ENCODE data around the gene VDR. TPM values are rescaled to one million over a fixed set of nuclear protein-coding genes. Genes with fewer than 3 reads are reported as not detected.

VDR gene
- total RNA-seq, 3 donors from 2014 or later (not counting 1 experiment from before 2014, with no cell fraction given), result 1.1 to 2.5 (median 1.6) TPM

DNA sequence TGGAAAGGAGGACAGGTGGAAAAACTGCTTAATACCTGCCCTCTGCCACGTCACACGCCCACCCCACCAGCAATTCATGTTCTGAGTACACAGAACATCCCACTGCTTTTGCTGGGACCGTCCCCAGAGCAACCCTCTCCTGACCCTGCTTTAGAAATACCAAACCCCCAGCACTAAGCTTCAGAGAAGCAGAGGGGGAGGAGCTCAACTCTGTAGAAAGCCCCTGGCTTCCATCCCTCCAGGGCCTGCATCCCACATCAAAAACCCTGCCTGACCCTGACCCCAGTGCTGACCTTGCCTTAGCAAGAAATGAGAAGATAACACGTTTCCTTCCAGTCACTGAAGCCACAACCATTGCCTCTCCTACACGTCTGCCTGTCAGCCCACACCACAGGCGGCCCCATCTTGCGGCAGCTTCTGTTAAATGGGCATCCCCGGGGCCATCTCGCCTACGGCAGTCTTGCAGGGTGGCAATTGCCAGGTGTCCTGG lies 19.7 kb downstream of the VDR start:
- H3K36me3 Mint-ChIP-seq, result no peaks in the 10 kb centered on the region
- 25% methylated on average over 10 of the region's 10 CpGs for WGBS (ENCODE audit: insufficient coverage)
- no peak for TF ChIP-seq CTCF (IDR thresholded peaks at IDR 0.05)
- no peak overlapping the region for H3K4me3 Mint-ChIP-seq
- DNase-seq (peak; percentile 26 to 57), ATAC-seq (peak; percentile 54 to 78 (median 68))
- H3K9me3 ChIP-seq (ENCODE audit: control insufficient read depth, insufficient read depth, low read length), result no peaks in the 10 kb centered on the region
- H3K4me3 ChIP-seq (ENCODE audit: low read length), result no peak overlapping the region
- peaks cover 16 to 17% of the 10 kb centered on the region in 2 donors for H3K27me3 Mint-ChIP-seq (ENCODE audit: low read depth in 2 of 2)
- peaks cover 3% of the 10 kb centered on the region for H3K27me3 ChIP-seq (ENCODE audit: control insufficient read depth, insufficient read depth, low read length)
- H3K4me1 ChIP-seq (ENCODE audit: control insufficient read depth, insufficient read depth, low read length), result peaks cover 44% of the 10 kb centered on the region
- H3K36me3 ChIP-seq (ENCODE audit: control insufficient read depth, insufficient read depth, low read length), result no peaks in the 10 kb centered on the region
- H3K9me3 Mint-ChIP-seq, result no peaks in the 10 kb centered on the region
- H3K27ac ChIP-seq (ENCODE audit: low read length), result no peak overlapping the region
- intact Hi-C loops (cut with micrococcal nuclease), result no loop called here
- H3K27ac Mint-ChIP-seq, result no peak overlapping the region
- peaks cover 6 to 26% of the 10 kb centered on the region in 2 donors for H3K4me1 Mint-ChIP-seq

DNA sequence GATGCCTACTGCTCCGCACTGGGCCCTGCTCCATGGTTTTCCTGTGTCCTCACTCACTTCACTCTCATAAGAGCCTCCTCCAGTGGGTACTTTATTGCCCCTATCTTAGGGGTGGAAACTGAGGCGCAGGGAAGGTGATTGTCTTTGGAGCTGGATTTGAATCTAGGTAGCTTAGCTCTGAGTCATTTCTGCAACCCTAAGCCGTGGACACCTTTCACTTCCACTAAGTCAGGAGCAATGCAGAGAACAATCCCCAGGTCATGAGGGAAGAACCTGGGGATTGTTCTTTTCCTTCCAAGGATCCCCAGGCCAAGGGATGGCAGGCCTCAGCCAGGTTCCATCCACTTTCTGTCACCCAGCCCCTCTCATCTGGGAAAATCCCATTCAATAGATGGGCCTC lies 20.3 kb downstream of the VDR start:
- no peak overlapping the region for H3K4me3 Mint-ChIP-seq
- DNase-seq, result no peak

GRCh38 chr12:47883663-47884195 lies 21.1 kb downstream of the VDR start:
- Mint-ChIP-seq H3K4me3 (no peak overlapping the region), H3K27ac (no peak overlapping the region), H3K4me1 (peaks cover 6 to 24% of the 10 kb centered on the region in 2 donors), H3K27me3 (ENCODE audit: low read depth in 2 of 2) (peaks cover 16 to 17% of the 10 kb centered on the region in 2 donors), H3K36me3 (no peaks in the 10 kb centered on the region), H3K9me3 (no peaks in the 10 kb centered on the region)
- Histone ChIP-seq H3K4me3 (ENCODE audit: low read length) (no peak overlapping the region), H3K27me3 (ENCODE audit: control insufficient read depth, insufficient read depth, low read length) (peaks cover 3% of the 10 kb centered on the region), H3K36me3 (ENCODE audit: control insufficient read depth, insufficient read depth, low read length) (no peaks in the 10 kb centered on the region), H3K9me3 (ENCODE audit: control insufficient read depth, insufficient read depth, low read length) (no peaks in the 10 kb centered on the region), H3K27ac (ENCODE audit: low read length) (no peak overlapping the region), H3K4me1 (ENCODE audit: control insufficient read depth, insufficient read depth, low read length) (peaks cover 37% of the 10 kb centered on the region)
- no peak for TF ChIP-seq CTCF (IDR thresholded peaks at IDR 0.05)
- ATAC-seq (no peak), DNase-seq (no peak)
- intact Hi-C loops (cut with micrococcal nuclease), result no loop called here
- WGBS (ENCODE audit: insufficient coverage), result 95% methylated on average over 5 of the region's 5 CpGs

More for the DNA sequence above, 20.3 kb downstream of the VDR start:
- Mint-ChIP-seq H3K9me3 (no peaks in the 10 kb centered on the region), H3K27me3 (ENCODE audit: low read depth in 2 of 2) (peaks cover 16 to 17% of the 10 kb centered on the region in 2 donors), H3K4me1 (peaks cover 6 to 26% of the 10 kb centered on the region in 2 donors), H3K36me3 (no peaks in the 10 kb centered on the region), H3K27ac (no peak overlapping the region)
- Histone ChIP-seq H3K9me3 (ENCODE audit: control insufficient read depth, insufficient read depth, low read length) (no peaks in the 10 kb centered on the region), H3K27me3 (ENCODE audit: control insufficient read depth, insufficient read depth, low read length) (peaks cover 3% of the 10 kb centered on the region), H3K36me3 (ENCODE audit: control insufficient read depth, insufficient read depth, low read length) (no peaks in the 10 kb centered on the region), H3K4me1 (ENCODE audit: control insufficient read depth, insufficient read depth, low read length) (peaks cover 43% of the 10 kb centered on the region), H3K27ac (ENCODE audit: low read length) (no peak overlapping the region), H3K4me3 (ENCODE audit: low read length) (no peak overlapping the region)
- WGBS (ENCODE audit: insufficient coverage), result 71% methylated on average over 2 of the region's 3 CpGs
- intact Hi-C loops (cut with micrococcal nuclease), result no loop called here
- ATAC-seq, result no peak
- TF ChIP-seq CTCF (IDR thresholded peaks at IDR 0.05), result no peak

Measured in natural killer cell (primary cell).